Colonic mucosa (tissue), 4 donors: ENCODE measurements around the gene MGME1. TPM values are rescaled to one million over a fixed set of nuclear protein-coding genes. Genes with fewer than 3 reads are reported as not detected.

Experiments
- DNase-seq: peaks from one replicate; pipeline ENCODE4 v3.0.0-alpha.2; 2020
- H3K27ac ChIP-seq: fragments of 200-600 bp; one replicate; pipeline ENCODE4 v1.8.0; 2021
- H3K27me3 ChIP-seq: fragments of 200-600 bp; one replicate; pipeline ENCODE4 v1.8.0; 2021
- H3K36me3 ChIP-seq: fragments of 200-600 bp; one replicate; pipeline ENCODE4 v1.8.0; 2021
- H3K4me1 ChIP-seq: fragments of 200-600 bp; one replicate; pipeline ENCODE4 v1.8.0; 2021; ENCODE audit warnings: mild to moderate bottlenecking
- H3K4me3 ChIP-seq: fragments of 200-600 bp; one replicate; pipeline ENCODE4 v1.8.0; 2021
- H3K9ac ChIP-seq, 2 donors: one replicate each; pipeline ENCODE4 v1.7.0; 2013; ENCODE audit warnings: control low read depth in 2 of 2, low read depth in 2 of 2, low read length in 2 of 2
- H3K9me3 ChIP-seq: fragments of 200-600 bp; one replicate; pipeline ENCODE4 v1.8.0; 2021
- intact Hi-C: fragments of 100-400 bp; cut with DNase I; formaldehyde crosslinking; loops from one replicate; pipeline ENCODE4 v1.14.1; 2022
- total RNA-seq, 2 donors: library from RNA; stranded (reverse); fragmentation: NEBNext Ultra II Directional in 1 of 2; extraction: Animal tissue kit (Norgen Biotek cat#: 25700) in 1 of 2; gene quantifications; one replicate each; pipeline ENCODE4 v1.2.1, GENCODE V29; 2021
- TF ChIP-seq, protein P1 (sequence below): fragments of 200-600 bp; IDR thresholded peaks from one replicate; pipeline ENCODE4 v1.8.0; 2022; ENCODE audit warnings: antibody characterized with exemption, mild to moderate bottlenecking
- donor health status: healthy.
- donor health status: DM: no; HTN: no; CAD: no.
- donor health status: DM: no; HTN: no; CAD: no.

MGME1 gene
- total RNA-seq, 2 donors from 2014 or later, result 20.5 to 21.1 TPM

DNA sequence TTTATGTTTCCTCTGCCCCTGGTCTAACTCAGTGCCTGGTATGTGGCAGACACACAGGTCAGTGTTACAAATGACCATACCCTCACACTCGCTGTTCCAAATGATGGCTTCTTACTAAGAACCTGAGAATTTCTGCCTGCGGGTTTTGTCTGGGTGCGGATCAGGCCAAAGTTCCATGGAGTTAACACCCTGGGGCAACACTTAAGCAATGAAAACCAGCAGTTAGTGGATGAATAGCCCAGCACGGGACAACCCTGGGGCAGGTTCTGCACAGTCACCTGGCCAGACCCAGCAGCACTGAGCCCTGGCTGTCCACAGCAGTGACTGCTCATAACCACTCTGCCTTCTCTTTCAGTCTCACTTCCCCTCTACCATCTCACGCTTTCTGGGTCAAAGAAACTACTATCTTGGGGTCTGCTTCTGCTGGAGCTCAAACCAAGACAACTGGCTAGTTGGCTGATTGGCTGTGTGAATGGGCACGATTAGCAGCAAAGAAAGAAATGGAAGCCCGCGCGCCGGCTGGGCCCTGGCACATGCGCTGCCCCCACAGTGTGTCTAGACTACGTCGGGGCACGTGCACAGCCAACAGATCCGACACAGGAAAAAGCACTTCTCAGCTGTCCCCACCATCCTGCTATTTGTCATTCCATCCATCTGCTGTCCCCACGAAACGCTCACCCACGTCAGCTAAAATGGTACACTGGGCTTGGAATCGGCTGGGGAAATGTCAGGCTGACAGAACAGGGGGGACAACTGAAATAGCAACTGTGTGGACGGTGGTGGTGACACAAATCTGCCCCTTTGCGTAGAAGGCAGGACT lies 36.6 kb downstream of the MGME1 start:
- DNase-seq, result no peak
- TF ChIP-seq, protein P1, sequence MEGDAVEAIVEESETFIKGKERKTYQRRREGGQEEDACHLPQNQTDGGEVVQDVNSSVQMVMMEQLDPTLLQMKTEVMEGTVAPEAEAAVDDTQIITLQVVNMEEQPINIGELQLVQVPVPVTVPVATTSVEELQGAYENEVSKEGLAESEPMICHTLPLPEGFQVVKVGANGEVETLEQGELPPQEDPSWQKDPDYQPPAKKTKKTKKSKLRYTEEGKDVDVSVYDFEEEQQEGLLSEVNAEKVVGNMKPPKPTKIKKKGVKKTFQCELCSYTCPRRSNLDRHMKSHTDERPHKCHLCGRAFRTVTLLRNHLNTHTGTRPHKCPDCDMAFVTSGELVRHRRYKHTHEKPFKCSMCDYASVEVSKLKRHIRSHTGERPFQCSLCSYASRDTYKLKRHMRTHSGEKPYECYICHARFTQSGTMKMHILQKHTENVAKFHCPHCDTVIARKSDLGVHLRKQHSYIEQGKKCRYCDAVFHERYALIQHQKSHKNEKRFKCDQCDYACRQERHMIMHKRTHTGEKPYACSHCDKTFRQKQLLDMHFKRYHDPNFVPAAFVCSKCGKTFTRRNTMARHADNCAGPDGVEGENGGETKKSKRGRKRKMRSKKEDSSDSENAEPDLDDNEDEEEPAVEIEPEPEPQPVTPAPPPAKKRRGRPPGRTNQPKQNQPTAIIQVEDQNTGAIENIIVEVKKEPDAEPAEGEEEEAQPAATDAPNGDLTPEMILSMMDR, result no peak
- H3K4me3 ChIP-seq, result no peak overlapping the region
- intact Hi-C loops, result no loop called here
- H3K9ac ChIP-seq, result no peak overlapping the region
- no peaks in the 10 kb centered on the region for H3K36me3 ChIP-seq
- no peaks in the 10 kb centered on the region for H3K9me3 ChIP-seq
- no peaks in the 10 kb centered on the region for H3K27me3 ChIP-seq
- H3K4me1 ChIP-seq, result no peaks in the 10 kb centered on the region
- no peak overlapping the region for H3K27ac ChIP-seq

DNA sequence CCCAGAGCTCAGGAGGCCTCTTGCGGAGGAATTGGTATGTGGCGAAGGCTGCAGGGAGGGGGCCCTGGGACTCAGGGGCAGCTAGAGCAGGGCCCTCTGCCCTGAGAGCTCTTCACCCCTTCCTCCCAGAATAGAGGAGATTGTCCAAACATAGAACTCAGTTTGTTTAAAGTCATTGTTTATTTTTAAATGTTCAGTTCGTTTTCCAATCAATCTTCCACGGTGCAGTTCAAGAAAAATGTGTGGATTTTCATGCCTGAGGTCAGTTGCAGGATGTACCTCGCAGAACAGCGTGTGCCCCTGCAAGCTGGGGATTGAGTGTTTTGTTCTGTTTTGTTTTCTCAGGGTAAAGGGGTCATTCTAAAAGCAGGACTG lies 37.2 kb downstream of the MGME1 start:
- Histone ChIP-seq H3K9ac (no peak overlapping the region), H3K27ac (no peak overlapping the region), H3K4me1 (no peaks in the 10 kb centered on the region), H3K4me3 (no peak overlapping the region), H3K36me3 (no peaks in the 10 kb centered on the region), H3K27me3 (no peaks in the 10 kb centered on the region), H3K9me3 (no peaks in the 10 kb centered on the region)
- DNase-seq, result no peak
- TF ChIP-seq, protein P1, result no peak
- intact Hi-C loops, result no loop called here

DNA sequence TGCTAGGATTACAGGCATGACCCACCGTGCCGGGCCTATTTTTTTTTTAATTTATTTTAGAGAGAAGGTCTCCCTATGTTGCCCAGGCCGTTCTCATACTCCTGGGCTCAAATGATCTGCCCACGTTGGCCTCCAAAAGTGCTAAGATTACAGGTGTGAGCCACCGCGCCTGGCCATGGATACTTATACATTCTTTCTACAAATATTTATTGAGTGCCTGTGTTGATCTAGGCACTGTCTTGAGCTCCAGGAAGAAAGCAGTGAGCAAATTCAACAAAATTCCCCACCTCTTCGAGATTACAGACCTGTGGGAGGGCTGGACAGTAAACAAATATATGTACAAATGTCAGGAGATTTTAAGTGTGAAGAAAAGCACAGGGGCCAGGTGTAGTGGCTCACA lies 37.9 kb downstream of the MGME1 start:
- no peak overlapping the region for H3K9ac ChIP-seq
- H3K36me3 ChIP-seq, result no peaks in the 10 kb centered on the region
- H3K9me3 ChIP-seq, result no peaks in the 10 kb centered on the region
- intact Hi-C loops, result no loop called here
- H3K4me1 ChIP-seq, result no peaks in the 10 kb centered on the region
- H3K27ac ChIP-seq, result no peak overlapping the region
- DNase-seq, result no peak
- H3K27me3 ChIP-seq, result no peaks in the 10 kb centered on the region
- TF ChIP-seq, protein P1, result no peak
- no peak overlapping the region for H3K4me3 ChIP-seq

DNA sequence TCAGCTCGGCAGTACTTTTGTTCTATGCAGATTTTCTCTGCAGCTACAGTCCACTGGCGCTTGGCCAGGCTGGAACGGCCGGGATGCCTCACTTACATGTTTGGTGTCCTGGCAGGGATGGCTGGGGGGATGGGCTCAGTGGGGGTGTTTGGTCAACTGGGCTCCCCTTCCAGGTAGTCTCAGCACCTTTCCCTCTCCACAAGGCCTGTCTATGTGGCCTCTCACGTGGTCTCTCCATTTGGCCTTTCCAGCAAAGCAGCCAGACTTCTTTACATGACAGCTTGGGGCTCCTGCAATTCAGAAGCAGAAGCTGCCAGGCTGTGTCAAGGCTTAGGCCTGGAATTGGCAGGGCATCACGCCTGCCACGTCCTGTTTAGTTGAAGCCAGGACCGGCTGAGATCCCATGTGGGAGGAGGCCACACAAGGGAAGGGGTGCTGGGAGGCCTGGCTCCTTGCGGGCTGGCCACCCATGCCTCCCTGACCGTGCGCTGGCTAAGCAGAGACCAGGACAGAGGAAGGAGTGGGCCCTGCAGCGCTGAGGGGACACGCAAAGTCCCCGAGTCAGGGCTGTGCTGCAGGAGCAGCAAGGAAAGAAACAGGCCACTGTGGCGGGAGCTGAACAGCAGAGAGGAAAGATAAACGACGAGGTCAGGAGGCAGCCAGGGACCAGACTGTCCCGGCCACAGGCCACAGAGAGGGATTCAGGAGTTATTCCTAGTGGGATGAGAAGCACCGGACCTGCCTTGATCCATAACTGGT lies 38.9 kb downstream of the MGME1 start:
- H3K9ac ChIP-seq, result no peak overlapping the region
- no peaks in the 10 kb centered on the region for H3K9me3 ChIP-seq
- no peak overlapping the region for H3K27ac ChIP-seq
- TF ChIP-seq, protein P1, result no peak
- intact Hi-C loops, result no loop called here
- no peaks in the 10 kb centered on the region for H3K36me3 ChIP-seq
- H3K27me3 ChIP-seq, result no peaks in the 10 kb centered on the region
- no peaks in the 10 kb centered on the region for H3K4me1 ChIP-seq
- H3K4me3 ChIP-seq, result no peak overlapping the region
- peak; percentile 34 for DNase-seq

DNA sequence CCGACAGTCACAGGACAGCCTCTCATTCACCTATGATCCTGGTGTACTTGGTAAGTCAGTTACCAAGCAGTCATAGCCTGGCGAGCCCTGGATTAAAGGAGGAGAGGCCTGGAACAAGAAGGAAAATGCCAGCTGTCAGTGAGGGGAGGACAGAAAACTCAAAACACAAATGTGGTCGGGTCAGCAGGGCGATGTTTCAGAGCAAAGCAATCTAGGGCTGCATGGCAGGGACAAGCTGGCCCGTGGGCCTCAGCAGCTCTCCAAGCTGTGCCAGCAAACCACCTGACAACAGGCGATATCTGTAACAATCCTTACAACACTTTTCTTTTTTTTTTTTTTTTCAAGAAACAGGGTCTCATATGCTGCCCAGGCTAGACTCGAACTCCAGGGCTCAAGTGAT lies 40.3 kb downstream of the MGME1 start:
- Histone ChIP-seq H3K9ac (no peak overlapping the region), H3K4me3 (no peak overlapping the region), H3K27me3 (no peaks in the 10 kb centered on the region), H3K9me3 (no peaks in the 10 kb centered on the region), H3K4me1 (no peaks in the 10 kb centered on the region), H3K27ac (no peak overlapping the region), H3K36me3 (no peaks in the 10 kb centered on the region)
- intact Hi-C loops, result no loop called here
- TF ChIP-seq, protein P1, result no peak
- no peak for DNase-seq
